ENCODE results near the gene OOSP4B.
"Not testable (repeated sequence)": the region's sequence is repeated elsewhere in the genome, so short reads cannot be mapped to it uniquely, and the experiment has no call there.

Gene OOSP4B

DNA sequence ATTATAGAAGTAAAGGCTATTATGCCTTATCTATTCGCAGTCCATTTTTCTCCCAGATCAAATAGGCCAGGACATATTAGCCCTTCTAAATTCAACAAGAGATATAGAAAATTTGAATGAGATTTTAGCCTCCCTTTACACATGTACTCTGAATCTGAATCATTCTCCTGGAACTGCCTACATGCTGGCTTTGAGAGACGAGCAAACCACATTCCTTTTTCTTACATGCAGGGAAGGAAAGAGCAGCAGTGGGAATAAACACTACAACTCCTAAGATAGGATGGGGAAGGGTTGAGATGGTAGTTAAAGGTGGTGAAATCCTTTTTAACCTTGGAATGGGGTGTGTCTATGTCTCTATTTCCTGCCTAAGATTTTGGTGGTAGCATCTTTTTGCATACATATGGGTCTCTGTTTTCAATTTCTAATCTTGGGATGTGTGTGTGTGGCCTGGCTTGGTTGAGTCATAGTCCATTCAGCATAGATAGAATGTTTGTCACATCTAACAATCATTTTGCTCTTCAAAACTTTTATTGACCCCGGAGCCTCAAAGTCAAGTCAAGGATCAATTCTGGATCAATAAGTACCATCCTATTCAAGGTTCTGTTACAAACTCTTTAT is 12.1 kb downstream of the OOSP4B start:
- no peak overlapping the region for H3K4me3 Mint-ChIP-seq
- H3K27ac Mint-ChIP-seq, result no peak overlapping the region
- no peaks in the 10 kb centered on the region for H3K9me3 Mint-ChIP-seq
- no peak for DNase-seq
- no peaks in the 10 kb centered on the region for H3K27me3 Mint-ChIP-seq
- no peak for ATAC-seq
- no peaks in the 10 kb centered on the region for H3K4me1 Mint-ChIP-seq

DNA sequence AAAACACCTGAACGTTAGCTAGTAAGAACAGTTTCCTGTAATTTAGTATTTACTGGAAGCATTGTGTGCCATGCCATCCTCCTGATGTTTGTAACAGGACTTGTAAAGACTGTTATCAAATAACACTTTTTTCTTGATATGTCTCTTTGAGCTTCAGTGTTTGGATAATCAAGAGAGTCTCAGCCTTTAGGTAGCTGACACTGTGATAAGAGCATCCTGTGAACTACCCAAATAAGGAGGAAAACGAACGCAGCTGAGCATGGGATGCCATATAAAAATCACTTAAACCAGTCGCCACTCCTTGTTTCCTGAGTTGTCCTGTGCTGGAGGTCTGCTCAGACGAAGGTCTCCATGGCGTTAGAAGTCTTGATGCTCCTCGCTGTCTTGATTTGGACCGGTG is 23.1 kb downstream of the OOSP4B start, which contains the start of gene OOSP2:
OOSP2 (plus strand) TSS at position 301 of the 400 bp plus-strand sequence; CDS start at position 352, 51 bp downstream.
- no peaks in the 10 kb centered on the region for H3K4me1 Mint-ChIP-seq
- ATAC-seq, result no peak
- H3K27ac Mint-ChIP-seq, result no peak within 1 kb of the TSS
- H3K9me3 Mint-ChIP-seq, result no peaks in the 10 kb centered on the region
- DNase-seq, result no peak
- H3K4me3 Mint-ChIP-seq, result no peak within 1 kb of the TSS
- no peaks in the 10 kb centered on the region for H3K27me3 Mint-ChIP-seq

DNA sequence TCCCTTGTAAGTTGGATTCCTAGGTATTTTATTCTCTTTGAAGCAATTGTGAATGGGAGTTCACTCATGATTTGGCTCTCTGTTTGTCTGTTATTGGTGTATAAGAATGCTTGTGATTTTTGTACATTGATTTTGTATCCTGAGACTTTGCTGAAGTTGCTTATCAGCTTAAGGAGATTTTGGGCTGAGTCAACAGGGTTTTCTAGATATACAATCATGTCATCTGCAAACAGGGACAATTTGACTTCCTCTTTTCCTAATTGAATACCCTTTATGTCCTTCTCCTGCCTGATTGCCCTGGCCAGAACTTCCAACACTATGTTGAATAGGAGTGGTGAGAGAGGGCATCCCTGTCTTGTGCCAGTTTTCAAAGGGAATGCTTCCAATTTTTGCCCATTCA is 33.4 kb downstream of the OOSP4B start:
- not testable (repeated sequence) for H3K4me3 Mint-ChIP-seq, ATAC-seq, DNase-seq, H3K4me1 Mint-ChIP-seq, H3K9me3 Mint-ChIP-seq, H3K27ac Mint-ChIP-seq
- H3K27me3 Mint-ChIP-seq, result peaks cover 22% of the 10 kb centered on the region

DNA sequence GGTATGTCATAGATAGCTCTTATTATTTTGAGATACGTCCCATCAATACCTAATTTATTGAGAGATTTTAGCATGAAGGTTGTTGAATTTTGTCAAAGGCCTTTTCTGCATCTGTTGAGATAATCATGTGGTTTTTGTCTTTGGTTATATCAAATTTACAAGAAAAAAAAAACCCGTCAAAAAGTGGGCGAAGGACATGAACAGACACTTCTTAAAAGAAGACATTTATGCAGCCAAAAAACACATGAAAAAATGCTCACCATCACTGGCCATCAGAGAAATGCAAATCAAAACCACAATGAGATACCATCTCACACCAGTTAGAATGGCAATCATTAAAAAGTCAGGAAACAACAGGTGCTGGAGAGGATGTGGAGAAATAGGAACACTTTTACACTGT is 33.9 kb downstream of the OOSP4B start:
- not testable (repeated sequence) for ATAC-seq, H3K4me3 Mint-ChIP-seq, H3K9me3 Mint-ChIP-seq, H3K4me1 Mint-ChIP-seq, H3K27ac Mint-ChIP-seq, DNase-seq
- peaks cover 18% of the 10 kb centered on the region for H3K27me3 Mint-ChIP-seq

DNA sequence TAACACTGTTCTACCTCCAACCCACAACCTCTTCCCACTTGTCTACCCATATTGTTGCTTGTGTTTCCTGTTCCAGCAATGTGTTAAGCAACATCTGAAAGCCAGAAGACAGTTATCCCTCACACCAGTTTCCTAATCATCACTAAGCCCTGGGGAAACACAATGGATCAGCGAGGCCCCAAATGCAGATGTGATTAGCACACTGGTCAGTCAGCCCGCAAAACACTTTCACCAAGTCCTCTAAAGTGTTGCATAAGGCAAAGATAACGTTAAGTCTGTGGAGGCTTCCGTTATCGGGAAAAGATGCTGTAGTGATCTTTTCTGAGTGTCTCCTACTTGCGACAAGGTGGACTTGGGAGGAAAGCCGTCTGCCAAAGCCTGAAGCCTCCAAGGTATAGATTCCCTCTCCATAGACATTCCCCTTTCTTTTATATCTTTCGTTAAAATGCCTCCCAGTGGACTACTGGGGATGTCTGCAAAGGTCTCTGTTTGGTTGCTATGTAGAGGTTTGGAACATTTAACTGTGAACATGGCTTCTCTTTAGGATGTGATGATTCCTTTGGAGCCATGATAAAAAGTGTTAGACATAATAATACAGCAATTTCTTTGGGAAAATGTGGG is 39.5 kb downstream of the OOSP4B start, which contains the start of gene MS4A3:
MS4A3 (plus strand) TSS at position 317 of the 621 bp plus-strand sequence. CDS start 4,496 bp downstream, outside the sequence.
- Mint-ChIP-seq H3K4me3 (no peak within 1 kb of the TSS), H3K4me1 (peaks cover 6% of the 10 kb centered on the region), H3K27me3 (peaks cover 8% of the 10 kb centered on the region), H3K27ac (no peak within 1 kb of the TSS), H3K9me3 (peaks cover 0 to 7% of the 10 kb centered on the region in 2 donors)
- DNase-seq, result no peak
- ATAC-seq, result no peak

DNA sequence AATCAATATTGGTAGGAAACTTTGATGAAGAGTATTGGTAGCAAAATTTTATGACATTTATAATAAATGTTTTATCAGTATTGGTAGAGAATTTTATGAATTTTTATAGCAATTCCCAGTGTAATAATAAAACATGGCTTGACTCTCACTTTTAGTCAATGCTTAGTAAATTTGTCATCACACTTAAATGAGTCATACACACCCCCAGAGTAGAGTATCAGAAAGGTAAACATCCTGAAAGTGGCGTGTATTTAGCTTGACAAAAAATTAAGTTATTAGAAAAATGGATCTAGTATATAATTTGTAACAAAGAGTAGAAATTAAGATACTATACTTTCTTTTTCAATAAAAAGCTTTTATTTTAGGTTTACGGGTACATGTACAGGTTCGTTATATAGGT is 42.1 kb downstream of the OOSP4B start:
- Mint-ChIP-seq H3K9me3 (peaks cover 0 to 7% of the 10 kb centered on the region in 2 donors), H3K4me1 (peaks cover 6% of the 10 kb centered on the region), H3K27me3 (peaks cover 15% of the 10 kb centered on the region), H3K27ac (no peak overlapping the region), H3K4me3 (no peak overlapping the region)
- no peak for DNase-seq
- ATAC-seq, result peak; percentile 53

DNA sequence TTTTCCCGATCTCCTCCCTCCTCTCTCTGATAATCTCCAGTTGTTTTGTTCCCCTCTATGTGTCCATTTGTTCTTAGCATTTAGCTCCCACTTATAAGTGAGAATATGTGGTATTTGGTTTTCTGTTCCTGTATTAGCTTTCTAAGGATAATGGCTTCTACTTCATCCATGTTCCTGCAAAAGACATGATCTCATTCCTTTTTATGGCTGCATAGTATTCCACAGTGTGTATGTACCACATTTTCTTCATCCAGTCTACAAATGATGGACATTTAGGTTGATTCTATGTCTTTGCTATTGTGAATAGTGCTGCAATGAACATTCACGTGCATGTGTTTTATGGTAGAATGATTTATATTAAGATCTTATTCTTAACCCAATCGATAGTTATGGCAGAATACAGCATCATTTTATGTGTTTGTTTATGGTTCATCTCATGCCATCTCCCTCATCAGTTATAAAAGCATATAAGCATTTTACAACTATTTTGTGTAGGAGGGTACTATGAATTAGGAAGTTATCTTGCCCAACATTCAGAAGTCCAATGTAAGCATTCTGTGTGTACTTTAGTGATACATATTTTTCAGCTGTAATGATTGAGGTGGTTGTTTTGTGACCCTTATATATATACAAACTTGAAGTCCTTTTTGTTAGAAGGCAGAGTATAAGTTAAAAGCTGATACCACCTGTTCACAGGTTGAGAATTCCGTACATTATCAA is 42.7 kb downstream of the OOSP4B start:
- ATAC-seq (no peak), DNase-seq (no peak)
- Mint-ChIP-seq H3K4me3 (no peak overlapping the region), H3K4me1 (peaks cover 6% of the 10 kb centered on the region), H3K27ac (peak overlapping the region in 1 of 2 donors; percentile 13), H3K27me3 (peaks cover 13% of the 10 kb centered on the region), H3K9me3 (peaks cover 0 to 7% of the 10 kb centered on the region in 2 donors)

DNA sequence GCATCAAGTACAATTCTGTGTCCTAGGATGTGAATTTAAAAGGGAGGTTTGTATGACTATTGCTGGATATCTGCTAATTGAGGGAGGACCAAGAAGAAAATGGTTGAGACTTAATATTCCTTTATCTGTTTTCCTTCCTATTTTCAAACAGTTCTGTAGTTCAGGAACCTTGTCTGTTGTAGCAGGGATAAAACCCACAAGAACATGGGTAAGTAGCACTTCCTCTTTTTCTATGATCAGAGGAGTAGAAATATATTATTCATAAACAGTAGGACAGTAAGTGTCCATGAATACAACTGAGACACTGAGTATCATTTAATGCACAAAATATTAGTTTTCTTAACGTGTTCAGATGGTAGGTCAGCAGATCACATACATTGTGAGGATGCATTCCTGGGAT is 47.1 kb downstream of the OOSP4B start:
- H3K4me3 Mint-ChIP-seq, result no peak overlapping the region
- H3K9me3 Mint-ChIP-seq, result peaks cover 0 to 7% of the 10 kb centered on the region in 2 donors
- ATAC-seq, result no peak
- DNase-seq, result no peak
- peaks cover 6% of the 10 kb centered on the region for H3K4me1 Mint-ChIP-seq
- H3K27me3 Mint-ChIP-seq, result peaks cover 7% of the 10 kb centered on the region
- H3K27ac Mint-ChIP-seq, result no peak overlapping the region

DNA sequence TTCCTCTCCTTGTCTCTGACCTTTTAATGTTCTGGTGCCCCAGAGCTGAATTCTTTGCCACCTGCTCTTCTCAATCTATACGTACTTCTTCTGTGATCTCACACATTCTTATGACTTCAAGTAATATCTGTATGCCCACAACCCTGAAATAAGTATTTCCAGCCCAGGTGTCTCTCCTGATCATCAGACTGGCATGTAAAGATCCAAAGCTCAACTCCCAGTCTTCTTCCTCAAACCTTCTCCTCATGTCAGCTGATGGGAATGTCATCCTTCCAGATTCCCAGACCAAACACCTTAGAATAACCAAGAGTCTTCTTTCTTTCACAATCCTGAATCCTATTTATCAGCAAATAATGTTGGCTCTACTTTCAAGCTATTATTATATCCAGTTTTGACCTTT is 48.8 kb downstream of the OOSP4B start:
- no peak for ATAC-seq
- Mint-ChIP-seq H3K27me3 (peaks cover 7% of the 10 kb centered on the region), H3K4me1 (no peaks in the 10 kb centered on the region), H3K4me3 (no peak overlapping the region), H3K9me3 (no peaks in the 10 kb centered on the region), H3K27ac (no peak overlapping the region)
- no peak for DNase-seq

DNA sequence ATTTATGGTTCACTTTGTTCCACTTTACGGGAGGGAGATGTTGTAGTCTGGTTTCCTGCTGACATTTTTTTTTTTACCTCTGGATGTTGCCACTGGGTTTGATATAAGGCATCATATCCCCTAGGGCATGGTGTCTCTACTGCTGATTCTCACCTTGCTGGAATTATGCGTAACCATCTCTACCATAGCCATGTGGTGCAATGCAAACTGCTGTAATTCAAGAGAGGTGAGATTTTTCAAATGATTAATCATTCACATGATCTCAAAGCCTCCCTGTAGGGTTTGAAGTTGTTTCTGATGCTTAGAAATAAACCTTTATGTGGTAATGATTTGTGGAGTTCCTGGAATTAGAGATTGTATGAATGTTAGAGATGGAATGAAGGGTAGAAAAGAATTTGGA is 52.5 kb downstream of the OOSP4B start:
- H3K9me3 Mint-ChIP-seq, result peaks cover 0 to 5% of the 10 kb centered on the region in 2 donors
- H3K27ac Mint-ChIP-seq, result no peak overlapping the region
- H3K4me3 Mint-ChIP-seq, result no peak overlapping the region
- no peak for DNase-seq
- no peak for ATAC-seq
- peaks cover 7% of the 10 kb centered on the region for H3K27me3 Mint-ChIP-seq
- no peaks in the 10 kb centered on the region for H3K4me1 Mint-ChIP-seq

DNA sequence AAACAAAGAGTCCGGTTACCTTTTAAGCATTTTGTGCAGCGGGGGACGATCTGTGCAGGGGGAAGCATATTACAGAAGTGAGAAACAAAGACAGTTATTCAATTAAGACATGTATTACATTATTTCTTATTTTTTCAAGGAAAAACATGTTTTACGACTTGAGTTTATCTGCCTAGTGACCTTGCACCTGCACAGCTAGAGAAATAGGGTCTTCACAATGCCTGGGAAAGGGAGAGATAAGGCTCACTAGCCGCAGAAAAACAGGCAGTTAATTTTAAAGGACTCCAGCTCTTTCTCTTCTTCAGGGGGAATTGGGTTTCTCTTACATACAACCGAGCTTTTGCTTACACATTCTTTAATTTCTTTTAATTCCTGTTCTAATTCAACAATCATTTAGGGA is 54.7 kb downstream of the OOSP4B start:
- not testable (repeated sequence) for H3K4me1 Mint-ChIP-seq, H3K27ac Mint-ChIP-seq, H3K4me3 Mint-ChIP-seq, H3K27me3 Mint-ChIP-seq, H3K9me3 Mint-ChIP-seq, ATAC-seq, DNase-seq

DNA sequence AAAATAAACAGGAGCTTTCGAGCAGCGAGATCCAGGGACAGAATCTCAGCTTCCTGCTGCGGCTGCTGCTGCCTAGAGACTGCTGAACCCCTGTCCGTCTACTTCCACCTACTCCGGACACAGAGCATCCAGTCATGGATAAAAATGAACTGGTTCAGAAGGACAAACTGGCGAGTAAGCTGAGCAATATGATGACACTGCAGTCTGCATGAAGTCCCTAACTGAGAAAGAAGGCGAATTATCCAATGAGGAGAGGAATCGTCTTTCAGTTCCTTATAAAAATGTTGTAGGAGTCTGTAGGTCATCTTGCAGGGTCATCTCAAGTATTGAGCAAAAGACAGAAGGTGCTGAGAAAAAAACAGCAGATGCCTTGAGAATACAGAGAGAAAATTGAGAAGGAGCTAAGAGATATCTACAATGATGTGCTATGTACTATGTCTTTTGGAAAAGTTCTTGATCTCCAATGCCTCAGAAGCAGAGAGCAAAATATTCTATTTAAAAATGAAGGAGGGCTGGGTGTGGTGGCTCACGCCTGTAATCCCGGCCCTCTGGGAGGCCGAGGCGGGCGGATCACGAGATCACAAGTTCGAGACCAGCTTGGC is 60.3 kb downstream of the OOSP4B start:
- peaks cover 10% of the 10 kb centered on the region for H3K27me3 Mint-ChIP-seq
- ATAC-seq, result no peak
- H3K4me3 Mint-ChIP-seq, result no peak overlapping the region
- H3K27ac Mint-ChIP-seq, result no peak overlapping the region
- peaks cover 4 to 7% of the 10 kb centered on the region in 2 donors for H3K9me3 Mint-ChIP-seq
- no peak for DNase-seq
- H3K4me1 Mint-ChIP-seq, result no peaks in the 10 kb centered on the region

DNA sequence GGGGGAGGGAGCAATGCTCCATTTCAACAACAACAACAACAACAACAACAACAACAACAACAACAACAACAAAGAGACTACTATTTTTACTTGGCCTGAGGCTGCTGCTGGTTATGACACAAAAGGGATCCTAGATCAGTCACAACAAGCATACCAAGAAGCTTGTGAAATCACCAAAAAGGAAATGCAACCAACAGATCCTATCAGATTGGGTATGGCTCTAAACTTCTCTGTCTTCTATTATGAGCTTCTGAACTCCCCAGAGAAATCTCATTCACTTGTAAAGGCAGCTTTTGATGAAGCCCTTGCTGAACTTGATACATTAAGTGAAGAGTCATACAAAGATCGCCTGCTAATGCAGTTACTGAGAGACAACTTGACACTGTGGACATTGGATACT is 61.0 kb downstream of the OOSP4B start:
- Mint-ChIP-seq H3K9me3 (peaks cover 4 to 7% of the 10 kb centered on the region in 2 donors), H3K27ac (no peak overlapping the region), H3K27me3 (peaks cover 14% of the 10 kb centered on the region), H3K4me3 (no peak overlapping the region), H3K4me1 (no peaks in the 10 kb centered on the region)
- ATAC-seq (no peak), DNase-seq (no peak)

DNA sequence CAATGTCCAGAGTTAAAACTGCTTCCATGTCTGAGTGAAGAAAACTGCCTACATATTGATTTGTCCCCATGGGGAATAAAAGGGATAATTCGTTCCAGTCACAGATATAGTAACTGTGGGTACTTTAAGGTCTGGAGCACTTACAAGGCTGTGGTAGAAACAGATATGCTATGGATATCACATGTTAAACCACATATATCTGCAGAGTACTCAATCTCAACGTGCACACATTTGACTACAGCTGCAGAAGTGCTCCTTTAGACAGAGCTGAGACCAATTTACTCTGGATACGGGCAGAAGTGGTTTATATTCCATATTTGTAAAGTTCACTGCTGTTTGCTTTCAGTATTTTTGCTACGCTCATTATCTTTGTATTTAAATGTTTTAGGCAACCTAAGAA is 61.8 kb downstream of the OOSP4B start:
- H3K27ac Mint-ChIP-seq, result no peak overlapping the region
- ATAC-seq, result no peak

DNA sequence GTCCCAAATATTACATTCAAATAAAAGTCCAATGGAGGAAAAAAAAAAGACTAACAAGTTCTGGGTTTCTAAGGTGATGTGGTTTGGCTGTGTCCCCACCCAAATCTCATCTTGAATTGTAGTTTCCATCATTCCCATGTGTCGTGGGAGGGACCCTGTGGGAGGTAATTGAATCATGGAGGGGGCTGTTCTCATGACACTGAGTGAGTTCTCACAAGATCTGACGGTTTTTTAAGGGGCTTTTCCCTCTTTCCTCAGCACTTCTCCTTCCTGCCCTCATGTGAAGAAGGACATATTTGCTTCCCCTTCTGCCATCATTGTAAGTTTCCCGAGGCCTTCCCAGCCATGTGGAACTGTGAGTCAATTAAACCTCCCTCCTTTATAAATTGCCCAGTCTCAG is 63.6 kb downstream of the OOSP4B start:
- ATAC-seq (no peak), DNase-seq (no peak)
- no peak overlapping the region for H3K4me3 Mint-ChIP-seq
- H3K27ac Mint-ChIP-seq, result no peak overlapping the region
- no peaks in the 10 kb centered on the region for H3K4me1 Mint-ChIP-seq
- H3K9me3 Mint-ChIP-seq, result peaks cover 4 to 7% of the 10 kb centered on the region in 2 donors
- peaks cover 27% of the 10 kb centered on the region for H3K27me3 Mint-ChIP-seq

More for the DNA sequence above, 61.8 kb downstream of the OOSP4B start:
- Mint-ChIP-seq H3K27me3 (peaks cover 11% of the 10 kb centered on the region), H3K4me3 (no peak overlapping the region), H3K9me3 (peaks cover 4 to 7% of the 10 kb centered on the region in 2 donors), H3K4me1 (no peaks in the 10 kb centered on the region)
- no peak for DNase-seq

All from stimulated activated naive CD8-positive, alpha-beta T cell treated with anti-CD3 and anti-CD28 coated beads, Interleukin-15, amount 100 ng/mL, for 72 hours (primary cell).